GM19035 (cell line): ENCODE measurements around the gene ARF1.
A peak's percentile ranks its signal among the peaks of the same experiment; 100 is the strongest.
"Not testable (repeated sequence)": the region's sequence is repeated elsewhere in the genome, so short reads cannot be mapped to it uniquely, and the experiment has no call there.

Experiments used
- ATAC-seq: cut with Tn5 transposase; IDR thresholded peaks from one replicate; pipeline ENCODE4 v1.9.1; 2021; ENCODE audit not compliant: unreplicated experiment

ARF1 gene

DNA sequence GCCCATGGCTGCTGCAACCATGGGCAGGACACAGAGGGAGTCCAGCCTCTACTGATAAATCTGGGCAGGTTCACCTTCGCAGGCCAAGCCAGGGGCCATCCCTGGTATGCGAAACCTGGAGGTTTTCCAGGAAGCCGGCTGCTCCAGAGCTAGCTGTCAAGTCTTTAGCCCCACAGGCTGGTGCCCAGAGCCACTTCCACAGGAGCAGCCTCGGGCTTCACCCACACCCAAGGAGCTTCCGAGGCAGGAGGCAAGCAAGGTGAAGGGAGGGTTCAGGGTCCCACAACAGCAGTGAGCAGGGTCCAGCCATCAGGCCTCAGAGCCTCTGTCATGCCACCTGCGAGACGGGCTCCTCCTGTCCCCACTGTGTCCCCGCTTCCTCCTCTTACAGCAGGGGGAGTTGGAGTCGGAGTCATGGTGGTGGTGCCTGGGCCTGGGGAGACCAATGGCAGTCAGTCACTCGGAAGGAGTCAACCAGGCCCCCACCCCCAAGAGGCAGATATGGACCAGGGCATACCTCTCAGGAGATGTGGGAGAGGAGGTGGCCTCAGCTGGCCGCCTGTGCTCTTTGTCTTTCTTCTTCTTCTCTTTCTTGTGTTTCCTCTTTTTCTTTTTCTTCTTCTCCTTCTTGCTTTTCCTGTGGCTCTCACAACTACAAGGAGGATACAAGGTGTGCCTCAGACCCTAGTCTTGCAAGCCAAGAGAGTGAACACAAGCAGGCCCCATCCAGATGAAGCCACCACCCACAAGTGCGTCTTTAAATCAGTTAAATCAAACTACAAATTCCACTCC is 18.5 kb downstream of the ARF1 start:
- ATAC-seq, result no peak

DNA sequence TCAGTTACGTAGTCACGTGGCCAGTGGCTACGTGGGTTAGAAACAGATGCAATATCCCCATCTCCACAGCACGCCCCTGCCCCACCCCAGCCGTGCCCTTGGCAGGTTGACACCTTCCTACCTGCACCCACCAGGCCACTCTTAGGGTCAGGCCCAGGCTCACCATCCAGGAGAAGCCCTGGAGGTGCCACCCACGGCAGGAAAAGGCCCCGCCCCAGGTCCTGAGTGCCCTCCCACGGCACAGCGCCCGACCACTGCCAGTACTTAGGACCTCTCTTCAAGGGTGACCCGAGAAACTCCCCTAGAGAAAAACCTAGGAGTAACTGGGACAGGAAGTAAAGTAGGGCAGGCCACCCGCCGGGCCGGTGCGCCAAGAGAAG is 19.1 kb downstream of the ARF1 start:
- no peak for ATAC-seq

DNA sequence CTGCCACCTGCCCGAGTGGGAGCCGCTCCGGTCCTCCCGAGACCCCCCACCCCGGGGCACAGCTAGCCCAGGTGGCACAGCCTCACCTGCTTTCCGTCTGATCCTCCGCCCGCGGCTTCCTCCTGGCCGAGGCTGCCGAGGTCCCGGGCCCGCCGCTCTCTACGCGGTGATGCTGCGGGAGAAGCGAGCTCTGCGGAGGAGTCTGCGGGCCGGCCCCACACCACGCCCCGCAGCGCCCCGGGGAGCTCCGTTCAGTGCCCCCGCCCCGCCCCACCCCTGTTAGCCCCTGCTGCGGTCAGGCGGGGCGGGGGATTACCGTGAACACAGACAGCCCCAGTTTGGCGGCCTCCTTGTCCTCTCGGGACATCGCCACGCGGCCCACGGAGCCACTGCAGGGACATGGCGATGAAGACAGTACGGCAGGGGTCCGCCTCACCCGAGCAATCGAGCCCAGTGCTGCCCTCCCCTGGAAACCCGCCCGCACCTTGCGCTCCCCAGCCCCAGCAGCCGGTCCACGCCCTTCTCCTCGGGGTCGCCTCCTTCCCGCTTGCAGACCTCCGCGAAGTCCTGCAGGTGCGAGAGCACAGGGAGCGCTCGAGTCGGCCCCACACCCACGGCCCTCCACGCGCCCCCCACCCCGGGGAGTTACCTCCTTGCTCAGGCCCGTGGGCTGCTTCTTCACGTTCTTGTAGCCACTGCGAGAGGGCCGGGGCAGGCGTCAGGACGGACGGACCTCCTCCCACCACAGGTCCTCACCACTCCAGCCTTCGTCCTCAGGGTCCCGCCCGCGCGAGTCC is 19.7 kb downstream of the ARF1 start:
- peak; percentile 26 for ATAC-seq

DNA sequence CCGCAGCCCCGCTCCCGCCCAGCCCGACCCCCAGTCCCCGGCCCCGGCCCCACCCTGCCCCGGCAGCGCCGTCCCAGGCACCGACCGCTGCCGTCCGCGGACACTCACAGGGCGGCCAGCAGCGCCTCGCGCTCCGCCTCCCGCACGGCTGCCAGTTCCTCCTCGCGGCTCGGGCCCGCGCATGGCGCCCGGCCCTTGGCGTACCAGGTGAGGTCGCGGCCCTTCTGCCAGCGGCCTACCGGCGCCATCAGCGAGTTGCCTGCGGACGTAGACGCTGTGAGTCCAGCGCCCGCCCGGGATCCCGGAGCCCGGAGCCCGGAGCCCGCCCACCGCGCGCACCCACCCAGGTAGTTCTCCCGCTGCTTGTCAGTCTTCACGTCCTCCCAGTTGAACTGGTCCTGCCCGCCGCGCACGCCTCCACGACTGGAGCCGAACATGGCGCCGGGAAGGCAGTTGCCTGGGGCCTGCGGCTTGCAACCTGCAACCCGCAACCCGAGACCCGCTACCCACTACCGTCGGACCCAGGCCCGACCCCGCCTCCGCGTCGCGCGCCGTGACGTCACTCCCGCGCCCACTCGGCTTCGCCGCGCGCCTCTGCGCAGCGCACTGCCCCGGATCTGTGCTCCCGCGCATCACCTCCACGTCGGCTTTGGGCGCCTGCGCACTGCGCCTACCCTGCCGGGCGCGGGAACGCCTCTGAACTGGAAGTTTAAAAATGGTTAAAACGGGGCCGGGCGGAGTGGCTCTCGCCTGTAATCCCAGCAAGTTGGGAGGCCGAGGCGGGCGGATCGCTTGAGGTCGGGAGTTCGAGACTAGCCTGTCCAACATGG is 20.5 kb downstream of the ARF1 start, which contains the start of gene C1orf35:
C1orf35 (minus strand) TSS at position 535 of the 830 bp plus-strand sequence; CDS start at position 437, 98 bp downstream.
- ATAC-seq, result peak; percentile 72

DNA sequence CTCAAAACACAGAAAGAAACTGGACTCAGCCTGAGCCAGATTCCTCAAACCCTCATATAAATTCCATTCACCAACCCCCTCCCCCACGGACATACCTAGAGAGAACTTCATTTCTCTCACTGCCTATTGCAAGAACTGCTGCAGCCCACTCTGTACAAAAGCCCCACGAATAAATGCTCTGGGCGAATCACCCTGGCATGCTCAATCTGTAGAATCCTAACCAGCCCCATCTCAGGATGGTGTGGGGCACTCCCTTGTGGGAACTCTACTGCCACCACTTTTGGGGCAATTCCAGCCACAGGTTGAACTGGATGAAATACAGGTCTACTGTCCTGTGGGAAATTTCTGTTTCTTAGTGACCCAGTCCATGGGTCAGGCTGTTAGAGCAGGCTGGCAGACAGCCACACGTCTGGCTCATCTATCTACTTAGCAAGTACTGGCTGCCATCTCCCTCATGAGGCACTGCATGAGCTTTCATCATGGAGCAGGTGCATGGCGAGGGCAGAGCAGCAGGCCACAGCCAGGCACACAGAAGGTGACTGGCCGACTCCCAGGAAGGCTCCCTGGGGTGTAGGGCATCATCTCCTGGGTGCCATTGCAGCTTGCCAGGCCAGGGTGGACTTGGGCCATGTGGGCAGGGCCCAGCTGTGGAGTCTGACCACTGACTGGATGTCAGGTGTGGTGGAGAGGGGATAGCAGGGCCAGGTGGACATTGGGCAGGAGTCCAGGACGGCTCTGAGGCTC is 22.2 kb downstream of the ARF1 start:
- no peak for ATAC-seq

DNA sequence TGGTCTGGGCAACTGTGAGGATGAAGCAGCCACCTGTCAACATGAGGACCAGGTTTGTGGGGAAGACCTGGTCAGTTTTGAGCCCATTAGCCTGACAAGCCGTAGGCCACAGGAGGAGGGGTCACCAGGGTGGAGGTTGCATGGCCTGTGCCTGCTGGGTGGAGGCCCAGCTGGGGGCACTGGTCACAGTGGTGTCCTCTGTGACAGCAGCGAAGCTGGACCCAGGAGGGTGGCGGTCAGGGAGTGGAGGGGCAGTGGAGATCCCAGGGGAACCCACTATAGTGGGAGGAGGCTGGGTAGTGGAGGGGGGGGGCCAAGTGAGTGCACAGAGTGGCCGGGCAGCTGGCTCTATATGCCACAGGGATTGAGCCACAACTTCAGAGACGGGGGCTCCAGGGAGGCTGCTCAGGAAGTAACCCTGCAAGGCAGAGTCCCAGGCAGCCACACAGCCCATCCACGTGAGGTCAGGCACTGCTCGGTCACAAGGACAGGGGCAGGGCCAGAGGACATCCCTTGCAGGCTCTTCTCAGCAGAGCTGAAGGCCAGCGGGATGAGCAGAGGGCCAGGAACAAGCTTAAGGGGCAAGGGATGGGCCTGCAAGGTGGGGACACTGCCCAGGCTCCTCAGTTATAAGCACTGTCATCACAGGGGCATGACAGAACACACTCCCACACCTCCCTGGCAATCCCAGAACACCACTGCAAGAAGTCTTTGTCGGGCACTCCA is 22.9 kb downstream of the ARF1 start:
- no peak for ATAC-seq

DNA sequence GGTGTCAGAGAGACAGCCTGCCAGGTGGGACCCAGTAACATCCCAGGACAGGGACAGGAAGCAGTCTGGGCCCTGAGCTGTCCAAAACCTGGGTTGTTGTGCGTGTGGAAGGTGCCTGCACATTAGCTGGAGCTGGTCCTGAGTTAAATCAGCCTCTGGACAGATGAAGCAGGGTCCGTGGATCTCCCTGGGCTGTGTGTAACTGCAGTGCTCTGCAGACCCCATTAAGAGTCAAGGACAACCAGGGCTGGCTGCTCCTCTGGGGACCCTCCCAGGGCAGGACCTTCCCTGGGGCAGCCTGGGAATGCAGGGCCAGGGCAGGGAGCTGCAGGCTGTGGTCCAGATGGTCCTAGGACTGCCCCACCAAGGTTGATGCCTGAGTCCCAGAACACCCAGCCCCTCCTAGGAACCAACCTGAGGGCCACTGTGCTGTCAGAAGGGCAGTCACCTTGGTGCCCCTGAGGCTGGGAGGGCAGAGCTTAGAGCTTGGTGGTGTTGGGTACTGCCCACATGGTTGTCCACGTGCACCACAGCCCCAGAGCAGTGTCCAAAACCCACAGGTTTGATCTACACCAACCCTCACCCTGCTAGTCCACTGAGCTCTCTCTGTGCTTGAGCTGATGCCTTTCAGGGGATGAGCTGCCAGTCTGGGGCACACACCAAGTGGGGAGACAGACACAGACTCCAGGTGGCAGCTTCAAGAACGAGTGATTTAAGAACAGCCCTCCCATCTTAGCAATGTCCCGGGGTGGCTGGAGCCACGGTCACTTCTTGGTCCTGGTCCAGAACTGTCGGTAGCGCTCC is 23.7 kb downstream of the ARF1 start:
- no peak for ATAC-seq

DNA sequence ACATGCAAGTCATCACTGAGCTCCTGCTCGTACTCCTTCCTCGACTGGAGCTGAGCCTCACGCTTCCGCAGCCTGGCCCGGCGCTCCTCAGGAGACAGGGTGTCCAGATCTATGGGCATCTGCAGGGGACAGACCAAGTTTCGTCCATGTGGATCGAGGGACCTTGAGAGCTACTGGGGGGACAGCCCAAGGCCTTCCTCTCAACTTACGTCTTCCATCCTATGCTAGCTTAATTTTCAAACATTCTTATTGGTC is 24.2 kb downstream of the ARF1 start:
- ATAC-seq, result no peak

DNA sequence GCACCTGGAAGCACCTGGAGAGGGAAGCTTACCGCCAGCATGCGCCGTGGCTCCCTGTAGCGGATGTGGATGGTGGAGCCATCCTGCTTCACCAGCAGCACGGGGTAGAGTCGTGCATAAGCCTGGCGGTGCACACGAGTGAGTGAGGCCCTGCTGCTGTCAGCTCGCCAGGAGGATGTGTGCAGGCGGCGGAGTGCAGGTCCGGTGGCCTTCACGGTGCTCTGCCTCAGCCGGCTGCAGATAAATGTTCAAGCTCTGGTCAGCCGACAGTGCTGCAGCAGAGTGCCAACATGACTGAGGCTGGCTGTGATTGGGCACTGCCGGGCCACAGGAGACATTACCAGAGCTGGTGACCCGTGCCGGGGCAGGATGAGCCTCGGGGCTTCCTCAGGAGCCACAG is 25.1 kb downstream of the ARF1 start:
- no peak for ATAC-seq

DNA sequence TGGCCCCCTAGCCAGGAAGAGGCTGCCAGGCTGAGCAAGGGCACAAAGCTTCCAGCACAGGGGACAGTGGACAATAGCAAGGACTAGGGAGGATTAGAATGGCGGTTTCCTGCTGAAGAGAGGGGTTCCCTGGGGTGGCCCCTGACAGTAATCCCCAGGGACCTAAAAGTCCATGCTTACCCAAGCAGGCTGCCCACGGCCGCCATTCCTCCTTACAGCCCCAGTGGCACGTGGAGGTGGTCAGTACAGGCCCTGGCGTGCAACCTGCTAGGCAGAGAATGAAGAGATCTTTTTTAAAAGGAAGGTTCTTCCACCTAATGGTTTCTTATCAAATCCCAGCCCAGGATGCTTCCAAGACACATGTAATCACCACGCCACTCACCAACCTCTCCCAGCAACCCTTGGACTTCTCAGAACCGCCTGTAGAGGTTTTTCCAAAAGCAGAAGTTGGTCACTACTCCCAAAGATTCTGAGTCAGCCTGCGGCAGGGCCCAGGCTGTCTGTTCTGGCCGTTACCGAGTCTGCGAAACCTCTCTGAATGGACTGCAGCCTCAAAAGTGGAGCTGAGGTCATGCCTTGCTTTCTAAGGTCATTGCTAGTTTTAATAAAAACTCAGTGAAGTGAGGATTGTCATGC is 25.7 kb downstream of the ARF1 start:
- ATAC-seq, result no peak

DNA sequence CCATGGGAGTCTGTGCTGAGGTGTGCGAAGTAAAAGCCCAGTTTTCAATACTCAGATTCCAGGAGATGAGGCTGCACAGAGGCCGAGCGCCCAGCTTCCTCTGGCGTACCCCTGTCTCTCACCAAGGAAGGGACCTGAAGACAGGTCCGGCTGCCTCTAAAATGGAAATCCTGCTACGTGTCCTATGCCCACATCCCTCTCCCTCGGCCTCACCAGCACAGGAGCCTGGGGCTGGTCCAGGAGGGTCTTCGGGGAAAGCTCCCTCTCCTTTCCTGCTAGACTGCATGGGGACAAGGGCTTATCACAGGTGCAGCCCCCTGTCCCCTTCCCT is 26.2 kb downstream of the ARF1 start:
- ATAC-seq, result no peak

DNA sequence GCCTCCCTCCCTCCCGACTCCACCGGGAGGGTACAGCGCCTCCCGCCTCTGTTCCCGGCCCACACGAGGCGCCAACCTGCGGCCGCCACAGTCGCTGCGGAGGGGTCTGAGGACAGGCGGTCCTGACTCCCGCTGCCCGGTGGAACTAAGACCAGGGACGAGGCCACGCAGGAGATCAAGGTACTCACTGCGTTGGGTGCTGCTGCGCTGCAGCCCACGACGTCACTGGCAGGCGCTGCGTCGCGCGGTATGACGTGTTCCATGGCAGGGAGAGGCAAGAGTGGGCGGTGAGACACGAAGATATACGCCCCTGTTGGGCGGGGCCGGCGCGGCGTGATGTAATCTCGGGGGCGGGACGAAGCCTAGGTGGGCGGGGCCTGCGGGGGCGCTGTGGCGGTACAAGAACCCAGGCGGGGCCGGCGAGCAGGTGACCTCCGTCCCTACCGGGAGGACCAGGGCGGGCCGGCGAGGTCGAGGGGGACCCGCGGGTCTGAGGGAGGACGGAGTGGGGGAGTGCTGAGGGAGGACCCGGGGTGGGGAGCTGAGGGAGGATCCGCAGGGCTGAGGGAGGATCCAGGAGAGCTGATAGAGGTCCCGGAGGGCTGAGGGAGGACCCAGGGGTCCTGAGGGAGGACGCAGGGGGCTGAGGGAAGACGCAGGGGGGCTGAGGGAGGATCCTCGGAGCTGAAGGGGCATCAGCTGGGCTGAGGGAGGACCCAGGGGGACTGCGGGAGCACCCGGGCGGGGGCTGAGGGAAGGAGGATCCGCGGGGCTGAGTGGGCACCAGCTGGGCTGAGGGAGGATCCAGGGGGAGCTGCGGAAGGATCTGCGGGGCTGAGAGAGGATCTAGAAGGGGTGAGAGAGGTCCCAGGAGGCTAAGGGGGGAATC is 26.8 kb downstream of the ARF1 start, which contains the start of gene MRPL55:
MRPL55 (minus strand) TSS at position 227 of the 889 bp plus-strand sequence. CDS start 1,039 bp downstream, outside the sequence.
- peak; percentile 94 for ATAC-seq

DNA sequence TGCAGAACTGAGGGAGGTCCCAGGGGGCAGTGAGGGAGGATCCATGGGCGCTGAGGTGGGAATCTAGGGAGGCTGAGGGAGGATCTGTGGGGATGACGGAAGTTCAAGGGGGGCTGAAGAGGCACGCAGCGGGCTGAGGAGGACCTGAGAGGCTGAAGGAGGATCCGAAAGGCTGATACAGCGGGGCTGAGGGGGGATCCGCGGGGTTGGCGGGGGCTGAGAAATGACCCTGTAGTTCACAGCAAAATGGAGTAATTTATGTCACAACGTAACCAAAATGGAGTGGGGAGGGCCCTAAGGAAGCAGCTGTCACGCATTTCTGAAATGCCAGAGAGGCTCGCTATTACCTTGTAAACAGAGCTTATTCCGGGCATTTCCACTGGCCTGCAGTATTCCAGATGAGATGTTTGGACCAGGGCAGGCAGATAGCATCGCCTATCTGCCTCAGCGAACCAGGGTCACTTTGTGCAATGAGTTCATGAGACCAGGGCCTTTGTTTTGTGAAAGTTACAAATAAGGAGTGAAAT is 27.5 kb downstream of the ARF1 start:
- no peak for ATAC-seq

DNA sequence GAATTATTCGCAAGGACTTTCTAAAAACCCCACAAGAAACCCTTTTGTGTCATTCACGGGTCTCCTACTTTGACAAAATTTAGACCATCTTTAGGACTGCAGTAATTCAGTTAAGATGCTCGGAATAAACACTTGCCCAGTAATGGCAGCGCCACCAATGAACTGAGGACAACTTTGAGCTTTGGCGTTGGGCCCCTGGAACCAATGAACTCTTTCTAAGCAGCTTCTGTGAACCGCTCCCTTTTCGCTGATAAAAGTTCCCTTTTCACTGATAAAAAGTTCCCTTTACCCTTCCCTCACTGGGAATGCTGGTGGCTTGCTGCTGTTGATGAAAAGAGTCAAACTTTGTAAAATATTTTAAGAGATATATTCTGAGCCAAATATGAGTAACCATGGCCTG is 28.0 kb downstream of the ARF1 start:
- no peak for ATAC-seq

DNA sequence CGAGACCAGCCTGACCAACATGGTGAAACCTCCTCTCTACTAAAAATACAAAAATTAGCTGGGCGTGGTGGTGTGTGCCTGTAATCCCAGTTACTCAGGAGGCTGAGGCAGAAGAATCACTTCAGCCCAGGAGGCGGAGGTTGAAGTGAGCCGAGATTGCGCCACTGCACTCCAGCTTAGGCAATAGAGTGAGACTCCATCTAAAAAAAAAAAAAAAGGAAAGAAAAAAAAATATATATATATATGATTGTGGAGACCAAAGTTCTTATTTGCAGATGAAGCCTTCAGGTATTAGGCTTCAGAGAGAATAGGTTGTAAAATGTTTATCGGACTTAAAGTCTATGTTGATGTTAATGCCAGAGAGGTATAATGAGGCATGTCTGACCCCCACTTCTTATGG is 28.8 kb downstream of the ARF1 start:
- ATAC-seq, result not testable (repeated sequence)

DNA sequence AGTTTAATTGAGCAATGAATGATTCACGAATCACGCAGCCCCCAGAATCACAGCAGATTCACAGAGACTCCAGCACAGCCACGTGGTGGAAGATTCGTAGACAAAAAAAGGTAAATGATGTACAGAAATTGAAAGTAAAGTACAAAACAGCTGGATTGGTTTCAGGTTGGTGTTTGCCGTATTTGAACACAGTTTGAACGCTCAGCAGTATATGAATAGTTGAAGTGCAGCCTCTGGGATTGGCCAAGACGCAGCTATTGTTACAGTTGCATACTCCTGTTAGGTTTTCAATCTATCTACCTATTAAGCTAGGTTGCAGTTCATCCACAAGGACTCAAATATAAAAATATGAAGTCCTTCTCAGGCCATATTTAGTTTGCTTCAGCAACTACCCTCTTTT is 29.7 kb downstream of the ARF1 start:
- ATAC-seq, result no peak

DNA sequence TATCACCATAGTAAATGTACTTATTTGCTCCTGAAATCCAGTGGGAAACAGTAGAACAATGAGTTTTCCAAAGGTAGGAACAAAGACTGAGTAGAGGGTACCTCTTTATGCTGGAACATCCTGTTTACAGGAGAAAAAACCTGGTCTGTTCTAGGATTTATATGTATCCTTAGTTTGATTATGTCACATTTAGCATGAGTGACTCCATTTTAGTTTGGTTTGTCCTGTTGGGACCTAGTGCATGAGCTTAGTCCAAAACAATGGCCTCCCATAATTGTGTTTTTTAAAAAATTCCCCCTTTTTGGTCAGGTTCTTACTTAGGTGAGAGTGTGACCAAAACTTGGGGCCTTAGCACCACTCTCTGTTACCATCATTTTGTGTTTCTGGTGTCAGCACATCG is 30.1 kb downstream of the ARF1 start:
- no peak for ATAC-seq

DNA sequence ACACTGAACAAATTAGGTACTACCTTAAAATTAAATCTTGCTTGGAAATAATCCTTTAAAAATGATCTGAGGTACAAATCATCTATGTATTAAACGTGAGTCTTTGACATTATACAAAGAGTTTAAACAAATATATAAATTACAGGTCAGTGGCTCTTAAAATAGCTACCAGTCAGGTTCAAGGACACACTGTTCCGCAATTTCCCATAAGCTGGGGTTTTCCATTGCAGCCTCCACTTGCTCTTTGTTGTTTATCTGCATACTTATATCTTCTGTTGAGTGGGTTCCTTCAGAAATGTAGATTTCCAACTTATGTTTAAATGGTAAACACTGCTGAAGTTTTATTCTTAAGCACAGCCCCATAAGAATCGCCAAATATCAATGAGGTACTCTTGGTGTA is 32.3 kb downstream of the ARF1 start:
- ATAC-seq, result no peak
